ENCODE results near the gene CLMP. TPM values are rescaled to one million over a fixed set of nuclear protein-coding genes. Genes with fewer than 3 reads are reported as not detected.

The CLMP gene
- total RNA-seq, 4 donors from 2014 or later = 169 to 215 (median 197) TPM

- H3K4me3 ChIP-seq = no peak overlapping the region
- H3K4me1 ChIP-seq = peaks cover 8 to 95% (median 84%) of the 10 kb centered on the region in 4 donors
- no peaks in the 10 kb centered on the region for H3K9me3 ChIP-seq
- WGBS = 88% methylated on average over 3 of the region's 3 CpGs
- DNase-seq (ENCODE audit: extremely low spot score) = no peak
- no peak for TF ChIP-seq EP300 (IDR thresholded peaks at IDR 0.05)
- TF ChIP-seq CTCF (IDR thresholded peaks at IDR 0.05) = no peak
- TF ChIP-seq POLR2A (IDR thresholded peaks at IDR 0.05; ENCODE audit: low read depth) = no peak
- TF ChIP-seq POLR2AphosphoS5 (IDR thresholded peaks at IDR 0.05) = no peak
- H3K27me3 ChIP-seq = no peaks in the 10 kb centered on the region
- peak overlapping the region; percentile 48 to 85 (median 69) for H3K27ac ChIP-seq (replicated peaks in 1 of 4)
- intact Hi-C loops (cut with DNase I) = no loop called here
- H3K36me3 ChIP-seq = no peaks in the 10 kb centered on the region
Measured at GRCh38 chr11:123170929-123171328, 24.1 kb downstream of the CLMP start.

- H3K27ac ChIP-seq (replicated peaks in 1 of 4) = peak overlapping the region in 2 of 4 donors; percentile 8 to 85
- H3K27me3 ChIP-seq = no peaks in the 10 kb centered on the region
- H3K36me3 ChIP-seq = no peaks in the 10 kb centered on the region
- TF ChIP-seq EP300 (IDR thresholded peaks at IDR 0.05) = no peak
- TF ChIP-seq POLR2AphosphoS5 (IDR thresholded peaks at IDR 0.05) = no peak
- no peak for TF ChIP-seq CTCF (IDR thresholded peaks at IDR 0.05)
- no peak for TF ChIP-seq POLR2A (IDR thresholded peaks at IDR 0.05; ENCODE audit: low read depth)
- no peak for DNase-seq (ENCODE audit: extremely low spot score)
- WGBS = 98% methylated on average over 3 of the region's 3 CpGs
- peaks cover 0 to 95% (median 84%) of the 10 kb centered on the region in 4 donors for H3K4me1 ChIP-seq
- intact Hi-C loops (cut with DNase I) = loop anchor here (5.0 kb wide), 1 partner anchor 48 kb away; no protein-coding TSS in a partner anchor
- H3K4me3 ChIP-seq = no peak overlapping the region
- no peaks in the 10 kb centered on the region for H3K9me3 ChIP-seq
Measured at GRCh38 chr11:123169821-123170220, 25.2 kb downstream of the CLMP start.

GRCh38 chr11:123168955-123169484, 26.0 kb downstream of the CLMP start:
- intact Hi-C loops (cut with DNase I) = loop anchor here (5.0 kb wide), 1 partner anchor 47 kb away; no protein-coding TSS in a partner anchor
- Histone ChIP-seq H3K9me3 (no peaks in the 10 kb centered on the region), H3K4me3 (no peak overlapping the region), H3K27me3 (no peaks in the 10 kb centered on the region), H3K36me3 (no peaks in the 10 kb centered on the region), H3K27ac (replicated peaks in 1 of 4) (peak overlapping the region in 3 of 4 donors; percentile 8 to 73 (median 41)), H3K4me1 (peaks cover 0 to 95% (median 82%) of the 10 kb centered on the region in 4 donors)
- TF ChIP-seq POLR2AphosphoS5 (IDR thresholded peaks at IDR 0.05) = no peak
- TF ChIP-seq CTCF (IDR thresholded peaks at IDR 0.05) = no peak
- no peak for TF ChIP-seq POLR2A (IDR thresholded peaks at IDR 0.05; ENCODE audit: low read depth)
- TF ChIP-seq EP300 (IDR thresholded peaks at IDR 0.05) = no peak
- WGBS = 55% methylated on average over 3 of the region's 3 CpGs
- no peak for DNase-seq (ENCODE audit: extremely low spot score)

- H3K4me3 ChIP-seq = no peak overlapping the region
- peaks cover 0 to 94% (median 79%) of the 10 kb centered on the region in 4 donors for H3K4me1 ChIP-seq
- H3K27me3 ChIP-seq = no peaks in the 10 kb centered on the region
- no peaks in the 10 kb centered on the region for H3K36me3 ChIP-seq
- no peaks in the 10 kb centered on the region for H3K9me3 ChIP-seq
- WGBS = 87% methylated on average over 5 of the region's 5 CpGs
- intact Hi-C loops (cut with DNase I) = loop anchor here (5.0 kb wide), 1 partner anchor 46 kb away; no protein-coding TSS in a partner anchor
- DNase-seq (ENCODE audit: extremely low spot score) = no peak
- TF ChIP-seq CTCF (IDR thresholded peaks at IDR 0.05) (no peak), POLR2A (IDR thresholded peaks at IDR 0.05; ENCODE audit: low read depth) (no peak), EP300 (IDR thresholded peaks at IDR 0.05) (no peak), POLR2AphosphoS5 (IDR thresholded peaks at IDR 0.05) (no peak)
- peak overlapping the region; percentile 73 to 83 (median 78) for H3K27ac ChIP-seq (replicated peaks in 1 of 4)
Measured at GRCh38 chr11:123168241-123168640, 26.8 kb downstream of the CLMP start.

Data from esophagus muscularis mucosa (tissue), 4 donors.